GM23338 (cell line): ENCODE data around the gene CYBRD1.

Experiments
- CTCF ChIP-seq, 2 experiments: fragments of 200-600 bp in 1 of 2; sonication (generic) in 1 of 2; conservative IDR thresholded peaks; 2 replicates each; pipeline versions ENCODE4 v1.5.1 to v1.6.1; 2016 to 2017; ENCODE audit warnings: antibody characterized with exemption in 2 of 2, low read depth in 2 of 2, mild to moderate bottlenecking in 2 of 2, moderate library complexity in 1 of 2
- ETS1 ChIP-seq: IDR thresholded peaks from 2 replicates; pipeline ENCODE4 v1.6.1; 2016; ENCODE audit warnings: antibody characterized with exemption
- EZH2 ChIP-seq: fragments of 200-600 bp; sonication (generic); IDR thresholded peaks from one replicate; pipeline ENCODE4 v1.8.0; 2017; ENCODE audit warnings: antibody characterized with exemption, mild to moderate bottlenecking, low read depth; ENCODE audit not compliant: unreplicated experiment
- EZH2phosphoT487 ChIP-seq: fragments of 200-600 bp; sonication (generic); IDR thresholded peaks from one replicate; pipeline ENCODE4 v1.8.1; 2018; ENCODE audit warnings: antibody characterized with exemption; ENCODE audit not compliant: unreplicated experiment
- POLR2AphosphoS5 ChIP-seq: IDR thresholded peaks from 2 replicates; pipeline ENCODE4 v1.6.1; 2016; ENCODE audit warnings: antibody characterized with exemption, low read depth

DNA sequence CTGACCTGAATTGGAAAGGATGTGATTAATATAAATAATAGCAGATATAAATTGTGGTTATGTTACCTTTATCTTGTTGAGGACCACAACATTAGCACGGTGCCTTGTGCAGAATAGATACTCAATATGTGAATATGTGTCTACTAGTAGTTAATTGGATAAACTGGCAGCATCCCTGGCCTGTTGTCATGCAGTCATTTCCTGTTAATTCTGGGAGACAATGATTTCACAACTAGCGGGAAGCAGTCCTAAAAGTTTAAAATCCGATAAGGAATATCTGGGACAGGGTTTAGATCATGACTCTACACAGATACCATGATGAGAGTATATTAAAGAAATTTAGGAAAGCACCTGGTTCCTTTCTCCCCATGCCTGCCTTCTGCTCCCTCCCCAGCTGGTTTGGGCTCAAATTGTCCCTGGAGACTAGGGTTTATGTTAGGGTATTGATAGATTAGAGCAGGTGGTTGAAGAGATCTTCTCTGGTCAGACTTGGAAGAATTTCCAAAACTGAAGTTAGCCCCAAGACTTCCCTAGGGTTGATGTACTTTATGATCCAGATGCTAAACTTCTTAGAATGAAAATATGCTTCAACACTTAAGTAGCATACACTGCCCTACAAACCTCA is 32.8 kb downstream of the CYBRD1 start:
- TF ChIP-seq CTCF (conservative IDR thresholded peaks at IDR 0.05; ENCODE audit: low read depth in 2 of 2) (no peak), EZH2phosphoT487 (no peak), POLR2AphosphoS5 (no peak), EZH2 (no peak), ETS1 (no peak)
